ENCODE results near the gene HOXC13.

GRCh38 chr12:53980802-53981496, 42.3 kb downstream of the HOXC13 start:
- TF ChIP-seq CTCF (IDR thresholded peaks at IDR 0.05) (no peak), E2F5 (CRISPR knock-in tag; IDR thresholded peaks at IDR 0.05) (no peak), USF2 (CRISPR knock-in tag; IDR thresholded peaks at IDR 0.05) (no peak), TP53 (CRISPR knock-in tag; IDR thresholded peaks at IDR 0.05) (no peak), TEAD4 (CRISPR knock-in tag; IDR thresholded peaks at IDR 0.05) (no peak), JUN (CRISPR knock-in tag; IDR thresholded peaks at IDR 0.05) (no peak), GABPB1 (CRISPR knock-in tag; IDR thresholded peaks at IDR 0.05) (no peak), AFF4 (CRISPR knock-in tag; IDR thresholded peaks at IDR 0.05; ENCODE audit: borderline replicate concordance) (no peak), FOXJ3 (CRISPR knock-in tag; IDR thresholded peaks at IDR 0.05; ENCODE audit: borderline replicate concordance) (no peak)
- TF ChIP-seq, protein P1, sequence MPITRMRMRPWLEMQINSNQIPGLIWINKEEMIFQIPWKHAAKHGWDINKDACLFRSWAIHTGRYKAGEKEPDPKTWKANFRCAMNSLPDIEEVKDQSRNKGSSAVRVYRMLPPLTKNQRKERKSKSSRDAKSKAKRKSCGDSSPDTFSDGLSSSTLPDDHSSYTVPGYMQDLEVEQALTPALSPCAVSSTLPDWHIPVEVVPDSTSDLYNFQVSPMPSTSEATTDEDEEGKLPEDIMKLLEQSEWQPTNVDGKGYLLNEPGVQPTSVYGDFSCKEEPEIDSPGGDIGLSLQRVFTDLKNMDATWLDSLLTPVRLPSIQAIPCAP (CRISPR knock-in tag; IDR thresholded peaks at IDR 0.05) = no peak
